Gastrocnemius medialis (tissue), 4 donors: ENCODE results near the gene EIF3D. TPM values are rescaled to one million over a fixed set of nuclear protein-coding genes. Genes with fewer than 3 reads are reported as not detected.

Source experiments
- ATAC-seq, 2 donors: fragments of 150-250 bp; one replicate each; pipeline ENCODE4 v1.9.1; 2016
- DNase-seq, 2 donors: peaks; one replicate each; pipeline ENCODE4 v3.0.0-alpha.2; 2019
- H3K27ac ChIP-seq, 4 donors: fragments of 200-600 bp; sonication (generic); 1 replicate in 1 of 4; 2 replicates in 3 of 4; pipeline ENCODE4 v1.5.1; 2016 to 2018; ENCODE audit warnings: mild to moderate bottlenecking in 2 of 4, moderate library complexity in 1 of 4
- H3K27me3 ChIP-seq, 3 donors: fragments of 200-600 bp; sonication (generic) in 2 of 3; 1 replicate in 1 of 3; 2 replicates in 2 of 3; pipeline versions ENCODE4 v1.5.1 to v1.6.0; 2016 to 2019; ENCODE audit warnings: mild to moderate bottlenecking in 1 of 3, moderate library complexity in 1 of 3
- H3K36me3 ChIP-seq, 2 donors: fragments of 200-600 bp; sonication (generic) in 1 of 2; one replicate each; pipeline ENCODE4 v1.5.1; 2017 to 2018
- H3K4me1 ChIP-seq, 2 donors: fragments of 200-600 bp; sonication (generic) in 1 of 2; one replicate each; pipeline ENCODE4 v1.5.1; 2016 to 2017; ENCODE audit warnings: mild to moderate bottlenecking in 2 of 2
- H3K4me3 ChIP-seq, 4 donors: fragments of 200-600 bp; sonication (generic) in 3 of 4; 1 replicate in 1 of 4; 2 replicates in 3 of 4; pipeline ENCODE4 v1.5.1; 2016 to 2019; ENCODE audit warnings: mild to moderate bottlenecking in 2 of 4
- H3K9me3 ChIP-seq, 3 donors: fragments of 200-600 bp; sonication (generic) in 2 of 3; 1 replicate in 1 of 3; 2 replicates in 2 of 3; pipeline ENCODE4 v1.5.1; 2016 to 2019
- CTCF ChIP-seq, 5 experiments: fragments of 450-650 bp in 3 of 5; fragments of 200-600 bp in 2 of 5; sonication (generic) in 2 of 5; IDR thresholded peaks in 4 of 5; conservative IDR thresholded peaks in 1 of 5; 1 replicate in 4 of 5; 2 replicates in 1 of 5; pipeline ENCODE4 v1.5.1; 2016 to 2019; ENCODE audit warnings: antibody characterized with exemption in 5 of 5, mild to moderate bottlenecking in 3 of 5, moderate library complexity in 3 of 5
- POLR2A ChIP-seq, 2 donors: fragments of 450-650 bp; IDR thresholded peaks; one replicate each; pipeline ENCODE4 v1.6.1; 2017; ENCODE audit warnings: antibody characterized with exemption in 2 of 2, mild to moderate bottlenecking in 2 of 2, moderate library complexity in 2 of 2
- in situ Hi-C, 4 donors: fragments of 200-750 bp; cut with MboI; loops; one replicate each; pipeline versions ENCODE4 v1.15.0 to v1.8.0; 2017; ENCODE audit warnings: low sequenced_read_pairs in 4 of 4
- intact Hi-C: fragments of 100-400 bp; cut with DNase I; formaldehyde crosslinking; loops from one replicate; pipeline ENCODE4 v1.15.1; 2023; ENCODE audit warnings: low total_unique reads
- total RNA-seq, 4 donors: library from RNA; depleted of rRNA; stranded (reverse); fragments of >200 nt; gene quantifications; one replicate each; pipeline versions ENCODE4 v1.1.0 to v1.2.3, GENCODE V29; 2016

Gene EIF3D
- total RNA-seq, 4 donors from 2014 or later, result 208 to 319 (median 290) TPM

- H3K4me3 ChIP-seq, result peak within 1 kb of the TSS; percentile 72 to 97 (median 84)
- no peaks in the 10 kb centered on the region for H3K9me3 ChIP-seq
- intact Hi-C loops (no loop called here), in situ Hi-C loops (no loop called here)
- H3K36me3 ChIP-seq, result peaks cover 0 to 37% of the 10 kb centered on the region in 2 donors
- H3K27ac ChIP-seq, result peak within 1 kb of the TSS; percentile 94 to 99 (median 98)
- DNase-seq (peak; percentile 95 to 98), ATAC-seq (peak; percentile 93)
- H3K27me3 ChIP-seq, result no peaks in the 10 kb centered on the region
- peaks cover 16 to 24% of the 10 kb centered on the region in 2 donors for H3K4me1 ChIP-seq
- TF ChIP-seq POLR2A (IDR thresholded peaks at IDR 0.05) (peak; percentile 84 to 93), CTCF (IDR thresholded peaks at IDR 0.05 in 4 of 5, conservative IDR thresholded peaks at IDR 0.05 in 1 of 5) (no peak)
Observed at GRCh38 chr22:36481393-36482168, 47.4 kb downstream of the EIF3D start, which contains the start of gene TXN2. Gene TXN2, minus strand, starts transcription at chr22:36481640. Its CDS starts 803 bp downstream, at chr22:36480837.

DNA sequence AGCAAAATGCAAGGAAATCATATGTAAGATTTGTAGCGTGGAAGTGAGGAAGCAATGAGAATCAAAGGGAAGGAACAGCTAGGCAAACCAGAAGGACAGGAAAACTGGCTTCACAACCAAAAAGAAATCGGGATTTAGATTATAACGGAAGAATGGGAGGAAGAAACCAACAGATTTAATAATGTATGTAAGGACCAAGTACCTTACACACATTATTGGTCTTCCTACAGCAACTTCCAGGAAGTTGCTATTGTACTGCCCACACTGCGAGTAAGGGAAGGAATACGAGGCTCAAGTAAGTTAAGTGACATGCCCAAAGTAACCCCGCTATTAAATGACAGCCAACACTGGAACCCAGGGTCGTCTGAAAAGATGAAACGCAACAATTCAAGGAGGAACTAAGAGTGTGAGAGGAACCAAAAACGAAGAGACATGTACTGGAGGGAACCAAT is 48.0 kb downstream of the EIF3D start:
- H3K4me3 ChIP-seq, result peak overlapping the region; percentile 72 to 97 (median 84)
- no peaks in the 10 kb centered on the region for H3K27me3 ChIP-seq
- intact Hi-C loops, result no loop called here
- peaks cover 0 to 43% of the 10 kb centered on the region in 2 donors for H3K36me3 ChIP-seq
- H3K9me3 ChIP-seq, result no peaks in the 10 kb centered on the region
- H3K4me1 ChIP-seq, result peaks cover 16 to 24% of the 10 kb centered on the region in 2 donors
- peak overlapping the region; percentile 94 to 99 (median 98) for H3K27ac ChIP-seq
- in situ Hi-C loops, result no loop called here
- no peak for TF ChIP-seq POLR2A (IDR thresholded peaks at IDR 0.05)
- TF ChIP-seq CTCF (IDR thresholded peaks at IDR 0.05 in 4 of 5, conservative IDR thresholded peaks at IDR 0.05 in 1 of 5), result no peak
- ATAC-seq (no peak), DNase-seq (no peak)

GRCh38 chr22:36478966-36479365 is 50.0 kb downstream of the EIF3D start:
- no peak for ATAC-seq
- Histone ChIP-seq H3K4me1 (peaks cover 20 to 28% of the 10 kb centered on the region in 2 donors), H3K4me3 (no peak overlapping the region), H3K27me3 (no peaks in the 10 kb centered on the region), H3K9me3 (no peaks in the 10 kb centered on the region), H3K27ac (peak overlapping the region in 3 of 4 donors; percentile 33 to 56 (median 42)), H3K36me3 (peaks cover 0 to 63% of the 10 kb centered on the region in 2 donors)
- TF ChIP-seq POLR2A (IDR thresholded peaks at IDR 0.05) (no peak), CTCF (IDR thresholded peaks at IDR 0.05 in 4 of 5, conservative IDR thresholded peaks at IDR 0.05 in 1 of 5) (no peak)
- in situ Hi-C loops (loop anchor here (5.0 kb wide), 2 partner anchors 172 to 182 kb away; no protein-coding TSS in a partner anchor), intact Hi-C loops (no loop called here)
- no peak for DNase-seq

DNA sequence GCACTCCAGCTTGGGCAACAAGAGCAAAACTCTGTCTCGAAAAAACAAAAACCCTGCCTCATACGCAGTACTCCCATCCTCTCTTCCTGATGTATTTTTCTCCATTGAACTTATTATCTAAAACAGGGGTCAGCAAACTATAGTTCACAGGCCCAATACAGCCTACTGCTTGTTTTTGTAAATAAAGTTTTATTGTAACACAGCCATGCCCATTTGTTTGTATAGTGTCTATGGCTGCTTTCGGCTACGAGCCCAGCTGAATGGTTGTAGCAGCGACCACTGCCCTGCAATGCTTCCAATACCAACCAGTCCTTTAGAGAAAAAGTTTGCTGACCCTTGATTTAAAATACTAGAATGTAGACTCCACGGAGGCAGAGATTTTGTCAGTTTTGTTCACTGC is 53.6 kb downstream of the EIF3D start:
- Histone ChIP-seq H3K4me3 (no peak overlapping the region), H3K27me3 (no peaks in the 10 kb centered on the region), H3K9me3 (no peaks in the 10 kb centered on the region), H3K27ac (peak overlapping the region; percentile 44 to 98 (median 92)), H3K36me3 (peaks cover 0 to 78% of the 10 kb centered on the region in 2 donors), H3K4me1 (peaks cover 11 to 19% of the 10 kb centered on the region in 2 donors)
- DNase-seq (no peak), ATAC-seq (no peak)
- intact Hi-C loops (no loop called here), in situ Hi-C loops (loop anchor here (5.0 kb wide), 2 partner anchors 168 to 178 kb away; no protein-coding TSS in a partner anchor)
- TF ChIP-seq CTCF (IDR thresholded peaks at IDR 0.05 in 4 of 5, conservative IDR thresholded peaks at IDR 0.05 in 1 of 5) (no peak), POLR2A (IDR thresholded peaks at IDR 0.05) (no peak)
